Measurements from ENCODE around the gene PDE4D.

DNA sequence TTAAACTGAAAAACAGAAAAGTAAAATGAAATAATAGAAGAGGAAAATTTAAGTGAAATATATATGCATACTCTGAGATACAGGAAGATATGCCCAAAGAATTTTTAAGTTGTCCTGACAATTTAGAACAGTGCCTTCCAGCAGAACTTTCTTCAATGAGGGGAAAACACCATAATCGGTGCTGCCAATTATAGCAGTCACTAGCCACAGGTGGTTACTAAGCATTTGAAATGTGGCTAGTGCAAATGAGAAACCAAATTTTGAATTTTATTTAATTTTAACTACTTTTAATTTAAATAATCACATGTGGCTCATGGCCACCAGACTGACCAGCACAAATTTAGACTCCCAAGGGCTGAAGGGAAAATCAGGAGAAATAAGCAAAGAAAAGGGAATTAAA is 900.1 kb downstream of the PDE4D start:
- no peak for TF ChIP-seq EZH2 (IDR thresholded peaks at IDR 0.05; ENCODE audit: low read length)
- TF ChIP-seq, protein P1, sequence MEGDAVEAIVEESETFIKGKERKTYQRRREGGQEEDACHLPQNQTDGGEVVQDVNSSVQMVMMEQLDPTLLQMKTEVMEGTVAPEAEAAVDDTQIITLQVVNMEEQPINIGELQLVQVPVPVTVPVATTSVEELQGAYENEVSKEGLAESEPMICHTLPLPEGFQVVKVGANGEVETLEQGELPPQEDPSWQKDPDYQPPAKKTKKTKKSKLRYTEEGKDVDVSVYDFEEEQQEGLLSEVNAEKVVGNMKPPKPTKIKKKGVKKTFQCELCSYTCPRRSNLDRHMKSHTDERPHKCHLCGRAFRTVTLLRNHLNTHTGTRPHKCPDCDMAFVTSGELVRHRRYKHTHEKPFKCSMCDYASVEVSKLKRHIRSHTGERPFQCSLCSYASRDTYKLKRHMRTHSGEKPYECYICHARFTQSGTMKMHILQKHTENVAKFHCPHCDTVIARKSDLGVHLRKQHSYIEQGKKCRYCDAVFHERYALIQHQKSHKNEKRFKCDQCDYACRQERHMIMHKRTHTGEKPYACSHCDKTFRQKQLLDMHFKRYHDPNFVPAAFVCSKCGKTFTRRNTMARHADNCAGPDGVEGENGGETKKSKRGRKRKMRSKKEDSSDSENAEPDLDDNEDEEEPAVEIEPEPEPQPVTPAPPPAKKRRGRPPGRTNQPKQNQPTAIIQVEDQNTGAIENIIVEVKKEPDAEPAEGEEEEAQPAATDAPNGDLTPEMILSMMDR (optimal IDR thresholded peaks at IDR 0.05 in 1 of 3, IDR thresholded peaks at IDR 0.05 in 1 of 3, conservative IDR thresholded peaks at IDR 0.05 in 1 of 3; ENCODE audit: extremely low read depth in 1 of 3, insufficient read depth in 2 of 3, low read length in 3 of 3) = no peak
